Stomach (tissue), 9 donors: ENCODE data around the gene VSTM2L. TPM values are rescaled to one million over a fixed set of nuclear protein-coding genes. Genes with fewer than 3 reads are reported as not detected.
"Not testable (repeated sequence)": the region's sequence is repeated elsewhere in the genome, so short reads cannot be mapped to it uniquely, and the experiment has no call there.

ENCODE experiments used
- DNase-seq, 2 donors: peaks; one replicate each; pipeline versions ENCODE4 v3.0.0 to v3.0.0-alpha.2; 2013 to 2019
- H3K27ac ChIP-seq, 5 donors: fragments of 200-600 bp in 4 of 5; sonication (generic) in 4 of 5; one replicate each; pipeline ENCODE4 v1.5.1; 2013 to 2019; ENCODE audit warnings: mild to moderate bottlenecking in 1 of 5, moderate library complexity in 1 of 5
- H3K27me3 ChIP-seq, 3 donors: fragments of 200-600 bp; sonication (generic); one replicate each; pipeline ENCODE4 v1.5.1; 2017 to 2019; ENCODE audit warnings: mixed run types in 1 of 3
- H3K36me3 ChIP-seq, 4 donors: fragments of 200-600 bp; sonication (generic); 1 replicate in 3 of 4; 2 replicates in 1 of 4; pipeline ENCODE4 v1.5.1; 2016 to 2019
- H3K4me1 ChIP-seq, 4 donors: fragments of 200-600 bp; sonication (generic); one replicate each; pipeline ENCODE4 v1.5.1; 2016 to 2019
- H3K4me3 ChIP-seq, 4 donors: fragments of 200-600 bp; sonication (generic) in 3 of 4; one replicate each; pipeline ENCODE4 v1.5.1; 2016 to 2019; ENCODE audit warnings: mild to moderate bottlenecking in 1 of 4
- H3K9me3 ChIP-seq, 4 donors: fragments of 200-600 bp; sonication (generic); one replicate each; pipeline ENCODE4 v1.5.1; 2016 to 2019
- EP300 ChIP-seq: sonication (generic); formaldehyde crosslinking; IDR thresholded peaks from one replicate; pipeline ENCODE4 v1.6.1; 2017; ENCODE audit warnings: antibody characterized with exemption
- POLR2A ChIP-seq, 4 donors: fragments of 450-650 bp; IDR thresholded peaks; one replicate each; pipeline ENCODE4 v1.6.1; 2016; ENCODE audit warnings: antibody characterized with exemption in 4 of 4, control low read depth in 2 of 4, mild to moderate bottlenecking in 1 of 4, moderate library complexity in 1 of 4
- POLR2AphosphoS5 ChIP-seq, 3 donors: sonication (generic); formaldehyde crosslinking; IDR thresholded peaks; one replicate each; pipeline ENCODE4 v1.6.1; 2016; ENCODE audit warnings: antibody characterized with exemption in 3 of 3
- WGBS, 5 donors: extraction: QIAGEN DNeasy Blood & Tissue Kit in 3 of 5; methylation state at CpG; one replicate each; pipeline versions ENCODE4 v1.1.5 to v1.1.7; 2013 to 2018; 5-methylcytosine and 5-hydroxymethylcytosine counted together
- intact Hi-C: fragments of 100-400 bp; cut with DNase I; formaldehyde crosslinking; loops from one replicate; pipeline ENCODE4 v1.15.1; 2023; ENCODE audit warnings: low total_unique reads
- polyA plus RNA-seq, 3 donors: library from polyadenylated mRNA; stranded (reverse); fragments of 200-250 nt; gene quantifications; one replicate each; pipeline ENCODE4 v1.2.3, GENCODE V29; 2013
- total RNA-seq, 5 donors: library from RNA; depleted of rRNA; stranded (reverse); fragments of >200 nt; gene quantifications; one replicate each; pipeline versions ENCODE4 v1.1.0 to v1.2.3, GENCODE V29; 2014 to 2016
- TF ChIP-seq, protein P1 (sequence below), 7 experiments: fragments of 450-650 bp in 4 of 7; fragments of 200-600 bp in 3 of 7; sonication (generic) in 3 of 7; IDR thresholded peaks; one replicate each; pipeline ENCODE4 v1.5.1; 2016 to 2019; ENCODE audit warnings: antibody characterized with exemption in 7 of 7, control low read depth in 2 of 7, mild to moderate bottlenecking in 1 of 7
- donor health status: healthy with polysubstance abuse.
- donor health status: Bipolar disorder and iron deficiency.
- donor health status: healthy.

Gene VSTM2L
- total and polyA plus RNA-seq, 8 donors: 1.1 to 18.3 (median 3.4) TPM; not detected in 2

DNA sequence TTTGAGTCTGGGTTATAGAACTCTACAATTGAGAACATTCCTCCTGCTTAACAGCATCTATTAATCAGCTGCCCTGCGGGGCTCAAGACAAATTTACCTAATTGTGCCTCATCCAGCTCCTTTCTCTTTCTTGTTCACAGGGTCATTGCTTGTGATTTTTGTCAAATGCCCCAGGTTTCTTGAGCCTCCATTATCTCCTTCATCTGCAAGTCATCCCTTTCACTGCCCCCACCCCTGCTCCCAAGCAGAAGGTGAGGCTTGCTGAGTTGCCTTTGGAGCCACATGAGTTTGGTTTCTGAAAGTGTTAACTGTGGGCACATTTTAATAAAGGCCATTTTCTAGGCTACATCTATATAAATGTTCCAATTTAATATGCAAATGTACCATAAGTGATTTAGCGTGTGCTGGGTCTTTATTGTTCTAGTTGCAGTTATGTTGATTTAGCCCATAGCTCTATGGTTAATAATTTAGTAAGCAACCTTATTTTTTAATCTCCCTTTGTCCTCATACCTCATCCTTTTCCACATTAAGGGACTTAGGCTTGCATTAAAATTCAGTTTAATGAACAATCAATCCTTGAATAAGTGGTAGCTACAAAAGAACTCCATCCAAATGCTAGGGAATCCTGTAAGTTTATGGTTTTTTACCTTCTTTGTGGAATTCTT lies 56.1 kb downstream of the VSTM2L start:
- H3K27ac ChIP-seq: no peak overlapping the region
- H3K4me1 ChIP-seq: no peaks in the 10 kb centered on the region
- intact Hi-C loops: no loop called here
- no peak for DNase-seq
- no peak overlapping the region for H3K4me3 ChIP-seq
- no peaks in the 10 kb centered on the region for H3K36me3 ChIP-seq
- 79 to 95% (median 91%) methylated on average over 2 of the region's 2 CpGs for WGBS, 5 donors
- peaks cover 0 to 16% (median 0%) of the 10 kb centered on the region in 4 donors for H3K9me3 ChIP-seq
- TF ChIP-seq EP300 (no peak), POLR2AphosphoS5 (IDR thresholded peaks at IDR 0.05) (no peak), POLR2A (IDR thresholded peaks at IDR 0.05) (no peak)
- TF ChIP-seq, protein P1, sequence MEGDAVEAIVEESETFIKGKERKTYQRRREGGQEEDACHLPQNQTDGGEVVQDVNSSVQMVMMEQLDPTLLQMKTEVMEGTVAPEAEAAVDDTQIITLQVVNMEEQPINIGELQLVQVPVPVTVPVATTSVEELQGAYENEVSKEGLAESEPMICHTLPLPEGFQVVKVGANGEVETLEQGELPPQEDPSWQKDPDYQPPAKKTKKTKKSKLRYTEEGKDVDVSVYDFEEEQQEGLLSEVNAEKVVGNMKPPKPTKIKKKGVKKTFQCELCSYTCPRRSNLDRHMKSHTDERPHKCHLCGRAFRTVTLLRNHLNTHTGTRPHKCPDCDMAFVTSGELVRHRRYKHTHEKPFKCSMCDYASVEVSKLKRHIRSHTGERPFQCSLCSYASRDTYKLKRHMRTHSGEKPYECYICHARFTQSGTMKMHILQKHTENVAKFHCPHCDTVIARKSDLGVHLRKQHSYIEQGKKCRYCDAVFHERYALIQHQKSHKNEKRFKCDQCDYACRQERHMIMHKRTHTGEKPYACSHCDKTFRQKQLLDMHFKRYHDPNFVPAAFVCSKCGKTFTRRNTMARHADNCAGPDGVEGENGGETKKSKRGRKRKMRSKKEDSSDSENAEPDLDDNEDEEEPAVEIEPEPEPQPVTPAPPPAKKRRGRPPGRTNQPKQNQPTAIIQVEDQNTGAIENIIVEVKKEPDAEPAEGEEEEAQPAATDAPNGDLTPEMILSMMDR (IDR thresholded peaks at IDR 0.05): no peak
- H3K27me3 ChIP-seq: no peaks in the 10 kb centered on the region

DNA sequence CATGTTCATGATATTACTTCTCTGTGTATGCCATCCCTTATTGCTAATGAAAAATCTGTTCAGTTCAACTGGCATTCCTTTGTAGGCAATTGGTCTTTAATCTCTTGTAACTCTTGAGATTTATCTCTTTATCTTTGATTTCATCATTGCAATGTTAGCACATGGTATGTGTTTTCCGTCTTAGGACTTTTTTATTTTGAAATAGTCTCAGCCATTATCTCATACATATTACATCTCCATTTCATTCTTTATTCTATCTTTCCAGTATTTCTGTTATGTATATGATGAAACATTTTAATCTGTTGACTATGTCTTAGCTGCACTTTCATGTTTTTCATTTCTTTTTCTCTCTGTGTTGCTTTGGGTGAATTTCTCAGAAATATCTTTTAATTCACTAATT lies 58.1 kb downstream of the VSTM2L start:
- 65 to 87% (median 80%) methylated on average over 1 of the region's 1 CpG for WGBS, 5 donors
- no peak overlapping the region for H3K27ac ChIP-seq
- intact Hi-C loops: no loop called here
- H3K4me1 ChIP-seq: no peaks in the 10 kb centered on the region
- no peaks in the 10 kb centered on the region for H3K27me3 ChIP-seq
- H3K4me3 ChIP-seq: no peak overlapping the region
- no peaks in the 10 kb centered on the region for H3K36me3 ChIP-seq
- peaks cover 0 to 16% (median 0%) of the 10 kb centered on the region in 4 donors for H3K9me3 ChIP-seq
- TF ChIP-seq EP300 (no peak), POLR2AphosphoS5 (IDR thresholded peaks at IDR 0.05) (no peak)
- DNase-seq: no peak

DNA sequence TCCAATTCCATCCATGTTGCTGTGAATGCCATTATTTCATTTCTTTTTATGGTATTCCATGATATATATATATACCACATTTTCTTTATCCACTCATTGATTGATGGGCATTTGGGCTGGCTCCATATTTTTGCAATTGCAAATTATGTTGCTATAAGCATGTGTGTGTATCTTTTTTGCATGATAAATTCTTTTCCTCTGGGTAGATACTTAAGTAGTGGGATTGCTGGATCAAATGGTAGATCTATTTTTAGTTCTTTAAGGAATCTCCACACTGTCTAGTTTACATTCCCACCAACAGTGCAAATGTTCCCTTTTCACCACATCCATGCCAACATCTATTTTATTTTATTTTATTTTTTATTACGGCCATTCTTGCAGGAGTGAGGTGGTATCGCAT lies 60.6 kb downstream of the VSTM2L start:
- H3K36me3 ChIP-seq, H3K4me1 ChIP-seq, DNase-seq, H3K4me3 ChIP-seq, H3K27me3 ChIP-seq, H3K27ac ChIP-seq, intact Hi-C loops: not testable (repeated sequence)
- 90 to 97% (median 96%) methylated on average over 2 of the region's 2 CpGs for WGBS, 5 donors
- peaks cover 0 to 23% (median 5%) of the 10 kb centered on the region in 4 donors for H3K9me3 ChIP-seq

DNA sequence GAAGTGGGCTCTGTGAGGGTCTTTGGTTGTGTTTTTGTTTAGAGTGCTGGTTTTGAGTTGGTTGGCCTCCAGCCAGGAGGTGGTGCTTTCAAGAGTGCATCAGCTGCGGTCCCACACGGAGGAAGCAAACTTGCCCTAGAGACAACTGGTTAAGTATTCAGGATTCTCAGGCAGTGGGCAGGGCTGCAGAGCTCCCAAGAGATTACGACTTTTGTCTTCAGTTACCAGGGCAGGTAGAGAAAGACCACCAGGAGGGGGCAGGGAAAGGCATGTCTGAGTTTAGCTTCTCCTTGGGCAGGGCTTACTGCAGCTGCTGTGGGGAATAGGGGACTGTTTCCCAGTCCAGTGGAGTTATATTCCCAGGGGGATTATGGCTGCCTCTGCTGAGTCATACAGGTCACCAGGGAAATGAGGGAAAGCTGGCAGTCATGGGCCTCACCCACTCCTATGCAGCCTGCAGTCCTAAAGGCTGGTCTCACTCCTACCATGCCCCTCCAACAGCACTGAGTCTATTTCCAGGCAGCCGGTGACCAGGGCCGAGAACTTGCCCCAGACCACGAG lies 66.0 kb downstream of the VSTM2L start:
- peaks cover 0 to 16% (median 9%) of the 10 kb centered on the region in 4 donors for H3K9me3 ChIP-seq
- H3K4me1 ChIP-seq: no peaks in the 10 kb centered on the region
- TF ChIP-seq, protein P1 (IDR thresholded peaks at IDR 0.05): no peak
- TF ChIP-seq POLR2A (IDR thresholded peaks at IDR 0.05) (no peak), EP300 (no peak), POLR2AphosphoS5 (IDR thresholded peaks at IDR 0.05) (no peak)
- WGBS, 5 donors: 73 to 88% (median 80%) methylated on average over 6 of the region's 6 CpGs
- H3K27ac ChIP-seq: no peak overlapping the region
- no peak overlapping the region for H3K4me3 ChIP-seq
- peaks cover 0 to 9% (median 4%) of the 10 kb centered on the region in 4 donors for H3K36me3 ChIP-seq
- H3K27me3 ChIP-seq: no peaks in the 10 kb centered on the region
- no peak for DNase-seq
- intact Hi-C loops: no loop called here

DNA sequence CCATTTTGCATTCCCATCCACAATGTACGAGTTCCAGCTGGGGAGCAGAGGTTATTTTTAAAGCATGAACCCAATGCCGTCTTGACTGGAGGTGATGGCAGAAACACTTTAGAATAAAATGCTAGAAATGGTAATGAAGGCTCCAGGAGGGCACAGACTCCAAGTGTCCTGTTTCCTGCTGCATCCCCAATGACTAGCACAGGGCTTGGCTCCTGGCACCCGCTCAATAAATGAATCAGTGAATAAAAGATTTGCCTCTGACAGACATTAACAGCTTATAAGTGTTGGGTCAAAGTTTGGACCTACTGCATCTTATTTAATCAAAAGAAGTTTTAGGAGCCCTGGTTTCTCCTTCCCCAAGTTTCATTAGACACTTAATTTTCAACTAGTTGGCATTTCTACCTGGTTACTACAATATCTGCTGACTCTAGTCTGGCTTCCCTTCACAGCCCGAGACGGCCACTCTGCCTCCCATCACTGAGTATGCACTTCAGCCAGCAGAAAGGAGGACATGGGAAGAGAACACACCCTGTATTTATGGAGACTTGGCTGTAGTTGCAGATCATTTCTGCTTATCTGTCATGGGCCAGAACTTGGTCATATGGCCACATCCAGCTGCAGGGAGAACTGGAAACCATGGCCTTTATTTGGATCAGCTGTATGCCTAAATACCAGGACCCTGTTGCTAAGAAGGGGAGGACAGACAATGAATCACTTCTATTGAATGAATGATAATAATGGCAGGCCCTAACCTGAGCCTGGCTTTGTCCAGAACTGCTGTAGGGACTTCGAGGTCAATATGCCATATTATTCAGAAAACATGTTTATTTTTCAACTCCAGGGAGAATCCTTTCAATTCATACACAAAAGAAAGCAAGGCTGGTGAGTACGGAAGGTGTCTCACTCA lies 67.3 kb downstream of the VSTM2L start:
- intact Hi-C loops: no loop called here

More for the DNA sequence above, 67.3 kb downstream of the VSTM2L start:
- TF ChIP-seq POLR2AphosphoS5 (IDR thresholded peaks at IDR 0.05): no peak
- Histone ChIP-seq H3K9me3 (peaks cover 0 to 16% (median 9%) of the 10 kb centered on the region in 4 donors), H3K27ac (no peak overlapping the region), H3K4me1 (no peaks in the 10 kb centered on the region), H3K36me3 (peaks cover 0 to 9% (median 4%) of the 10 kb centered on the region in 4 donors), H3K4me3 (no peak overlapping the region), H3K27me3 (no peaks in the 10 kb centered on the region)
- no peak for DNase-seq
- WGBS, 5 donors: 70 to 86% (median 79%) methylated on average over 7 of the region's 7 CpGs
